GM13977 (cell line): ENCODE measurements around the gene NLRC3.

Experiments
- DNase-seq: peaks from one replicate; pipeline ENCODE4 v3.0.0; 2012; ENCODE audit warnings: low spot score
- CTCF ChIP-seq: IDR thresholded peaks from 2 replicates; pipeline ENCODE4 v1.5.1; 2012; ENCODE audit warnings: mild to moderate bottlenecking, control low read depth; ENCODE audit not compliant: insufficient read depth; ENCODE audit errors: extremely low read depth, missing control alignments
- in situ Hi-C: fragments of 300-500 bp; cut with MboI; formaldehyde crosslinking; loops from one replicate; pipeline ENCODE4 v1.12.0; 2022; ENCODE audit warnings: low sequenced_read_pairs, low pct_unique_long_range_greater_than_20kb, mixed read lengths, inconsistent platforms; ENCODE audit not compliant: unreplicated experiment

Gene NLRC3

GRCh38 chr16:3607634-3608033, 30.4 kb upstream of the NLRC3 start:
- in situ Hi-C loops = no loop called here
- no peak for DNase-seq
- TF ChIP-seq CTCF = no peak

GRCh38 chr16:3607161-3607560, 30.0 kb upstream of the NLRC3 start:
- no peak for TF ChIP-seq CTCF
- in situ Hi-C loops = no loop called here
- no peak for DNase-seq

DNA sequence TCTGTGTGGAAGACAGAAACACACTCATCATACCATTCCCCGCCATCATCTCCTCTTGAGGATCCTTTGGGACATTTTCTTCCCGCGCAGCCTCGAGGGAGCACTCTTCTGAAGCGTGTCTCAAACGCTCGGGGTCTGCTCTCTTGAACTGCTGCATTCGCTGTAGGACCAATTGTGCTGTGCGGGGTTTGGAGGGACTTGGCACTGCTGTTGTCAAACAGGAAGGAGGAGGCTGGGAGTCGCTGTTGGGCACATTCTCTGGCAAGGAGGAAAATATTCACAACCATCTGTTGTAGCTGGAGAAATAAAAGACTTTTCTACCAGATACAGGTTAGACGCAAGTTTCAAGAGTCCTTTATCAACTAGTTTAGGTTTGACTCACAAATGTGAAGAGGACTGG, 29.2 kb upstream of the NLRC3 start:
- no peak for TF ChIP-seq CTCF
- DNase-seq = no peak
- in situ Hi-C loops = no loop called here

DNA sequence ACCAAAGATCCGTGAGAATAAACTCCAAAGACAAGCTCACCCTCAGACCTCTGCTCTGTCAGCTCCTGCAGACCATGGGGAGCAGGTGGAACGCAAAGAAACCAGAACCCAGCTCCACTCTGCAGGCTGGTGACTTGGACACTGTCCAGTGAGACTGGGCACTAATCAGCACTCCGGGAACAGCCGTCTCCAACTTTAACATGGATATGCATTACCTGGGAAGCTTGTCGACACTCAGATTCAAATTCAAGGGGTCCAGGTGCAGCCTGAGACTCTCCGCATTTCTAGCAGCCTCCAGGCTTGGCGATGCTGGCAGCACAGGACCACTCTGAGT, 25.1 kb upstream of the NLRC3 start:
- in situ Hi-C loops = no loop called here
- TF ChIP-seq CTCF = no peak
- no peak for DNase-seq

DNA sequence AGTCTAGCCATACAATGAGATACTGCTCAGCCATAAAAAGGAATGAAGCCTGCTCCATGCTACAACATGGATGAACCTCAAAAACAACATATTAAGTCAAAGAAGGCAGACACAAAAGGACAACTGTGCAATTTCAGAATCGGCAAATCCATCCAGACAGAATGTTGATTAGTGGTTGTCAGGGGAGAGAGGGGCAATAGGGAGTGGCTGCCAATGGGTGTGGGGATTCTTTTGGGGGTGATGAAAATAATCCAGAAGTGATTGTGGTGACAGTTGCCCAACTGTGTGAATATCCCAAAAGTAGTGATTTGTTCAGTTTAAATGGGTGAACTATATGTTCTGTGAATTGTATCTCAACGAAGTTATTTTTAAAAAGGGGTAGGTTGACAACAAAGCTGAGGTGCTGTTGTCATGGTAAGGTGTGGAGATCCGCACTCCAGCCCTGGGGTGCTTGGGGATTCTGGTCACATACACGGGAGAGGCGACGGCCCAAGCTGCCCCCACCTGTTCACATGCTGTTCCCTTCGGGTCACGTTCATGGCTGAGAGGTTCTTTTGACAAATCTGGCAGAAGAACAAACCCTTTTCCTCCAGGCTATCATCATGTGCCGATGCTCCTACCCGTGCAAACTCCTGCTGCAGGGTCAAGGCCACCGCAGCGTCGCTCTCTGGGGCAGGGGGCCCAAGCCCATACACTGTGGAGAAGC, 24.6 kb upstream of the NLRC3 start:
- in situ Hi-C loops = no loop called here

GRCh38 chr16:3599922-3600321, 22.7 kb upstream of the NLRC3 start:
- no peak for TF ChIP-seq CTCF
- DNase-seq = no peak
- in situ Hi-C loops = no loop called here

More for the DNA sequence above, 24.6 kb upstream of the NLRC3 start:
- TF ChIP-seq CTCF = no peak
- DNase-seq = no peak
